ENCODE data around the gene PLEKHM3.

Gene PLEKHM3

DNA sequence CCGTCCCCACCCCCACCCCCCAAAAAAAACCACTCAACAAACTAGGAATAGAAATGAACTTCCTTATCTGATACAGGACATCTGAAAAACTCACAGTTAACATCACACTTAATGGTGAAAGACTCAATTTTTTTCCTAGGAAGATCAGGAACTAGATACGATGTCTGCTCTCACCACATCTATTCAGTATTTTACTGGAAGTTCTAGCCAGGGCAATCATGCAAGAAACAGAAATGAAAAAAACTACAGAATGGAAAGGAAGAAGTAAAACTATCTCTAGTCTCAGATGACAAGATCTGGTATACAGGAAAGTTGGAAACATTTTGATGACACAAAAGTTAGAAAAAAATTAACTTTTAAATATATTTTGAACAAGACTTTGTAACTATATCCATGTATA, 141.2 kb downstream of the PLEKHM3 start:
- peak; percentile 47 for DNase-seq

DNA sequence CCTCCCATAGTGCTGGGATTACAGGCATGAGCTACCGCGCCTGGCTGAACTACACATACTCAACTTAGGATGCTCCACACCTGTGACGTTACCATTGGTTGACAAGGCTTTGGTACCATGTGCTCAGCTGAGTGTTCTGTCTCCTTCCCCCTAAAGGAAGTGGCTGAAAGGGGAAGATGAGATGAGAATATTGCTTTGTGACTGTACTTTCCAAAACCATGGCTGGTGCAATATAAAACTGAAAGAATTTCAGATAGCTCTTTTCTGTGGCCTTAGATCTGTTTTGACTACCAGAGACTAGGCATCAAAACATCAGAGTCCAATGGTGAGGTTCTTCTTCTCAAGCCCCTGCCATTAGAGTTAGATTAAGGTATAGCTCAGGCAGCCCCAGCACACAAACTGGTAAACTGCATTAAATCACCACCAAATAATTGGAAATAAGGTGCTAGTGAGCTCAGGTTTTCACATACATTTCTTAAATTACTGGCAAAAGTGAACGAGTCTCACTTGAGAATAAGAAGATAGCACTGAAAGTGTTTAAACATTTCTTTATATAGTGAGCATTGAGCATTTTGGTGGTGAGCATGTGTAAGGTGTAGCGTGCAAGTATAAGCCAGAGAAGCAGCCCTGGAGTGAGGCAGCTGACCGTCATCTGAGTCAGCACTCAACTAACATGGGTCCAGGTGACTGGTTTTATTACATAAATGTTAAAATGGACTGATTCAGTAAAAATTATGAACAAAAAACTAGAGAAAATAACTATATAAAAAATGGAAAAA, 142.1 kb downstream of the PLEKHM3 start:
- DNase-seq, result peak; percentile 61

DNA sequence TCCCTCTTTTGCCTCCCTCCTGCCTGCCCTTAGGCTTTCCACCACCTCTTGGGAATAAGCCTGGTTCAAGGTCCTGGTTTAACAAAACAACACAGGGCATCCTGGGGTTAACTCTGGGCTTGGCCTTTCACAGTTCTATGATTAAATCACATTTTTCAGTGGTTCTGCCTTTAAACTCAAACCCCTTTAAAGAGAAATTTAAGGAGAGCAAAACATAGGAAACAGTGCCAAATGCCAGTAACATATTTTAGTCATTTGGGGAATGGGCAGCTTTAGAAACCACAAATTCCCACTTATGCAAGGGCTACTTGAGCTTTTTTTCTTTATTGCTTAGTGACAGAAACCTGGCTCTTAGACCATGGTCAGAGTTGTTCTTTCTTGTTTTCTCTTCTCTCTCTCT, 143.4 kb downstream of the PLEKHM3 start:
- no peak for DNase-seq

DNA sequence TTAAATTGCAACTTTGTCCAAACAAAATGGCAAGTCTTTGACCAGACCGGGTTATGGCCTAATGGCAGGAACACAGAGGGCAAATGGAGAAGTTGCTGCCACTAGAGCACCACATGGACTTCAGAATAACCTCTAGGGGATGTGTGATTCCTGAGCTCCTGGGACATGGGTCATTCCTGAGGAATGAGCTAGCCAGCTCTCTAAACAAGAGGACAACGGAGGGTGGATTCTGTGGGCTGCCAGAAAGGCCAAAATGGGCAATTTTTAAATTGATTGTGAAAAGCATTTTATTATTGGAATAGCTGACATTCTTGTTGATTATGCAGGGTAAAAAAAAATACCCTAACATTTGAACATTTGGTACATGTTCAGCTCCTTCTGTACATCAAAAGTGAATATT, 145.8 kb downstream of the PLEKHM3 start:
- DNase-seq, result no peak

GRCh38 chr2:207876842-207877535, 148.3 kb downstream of the PLEKHM3 start:
- DNase-seq, result peak; percentile 32

DNA sequence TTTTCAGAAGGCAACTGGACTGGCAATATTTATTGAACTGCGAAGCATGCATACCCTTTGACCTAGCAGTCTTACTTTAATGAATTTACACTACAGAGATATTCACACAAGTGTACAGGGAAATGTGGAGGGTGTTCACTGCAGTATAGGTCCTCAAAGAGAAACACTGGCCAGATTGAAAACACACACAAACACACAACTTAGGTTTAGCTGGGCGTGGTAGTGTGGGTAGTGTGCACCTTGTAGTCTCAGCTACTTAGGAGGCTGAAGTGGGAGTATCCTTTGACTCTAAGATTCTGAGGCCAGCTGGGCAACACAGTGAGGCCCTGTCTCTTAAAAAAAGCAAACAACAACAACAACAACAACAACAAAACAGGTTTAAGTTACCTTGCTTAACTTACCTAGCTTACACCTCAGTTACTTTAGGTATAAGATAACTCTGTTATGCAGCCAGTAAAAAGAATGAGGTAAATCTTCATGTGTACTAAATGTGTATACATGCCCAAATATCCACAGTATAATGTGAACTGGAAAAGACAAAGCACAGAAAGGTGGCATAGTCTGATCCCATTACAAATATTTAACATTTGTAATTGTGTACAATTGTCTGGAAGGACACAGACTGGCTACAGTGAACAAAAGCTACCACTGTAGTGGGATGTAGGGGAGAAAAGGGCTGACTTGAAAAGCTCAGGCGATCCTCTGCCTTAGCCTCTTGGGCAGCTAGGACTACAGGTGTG, 149.7 kb downstream of the PLEKHM3 start:
- DNase-seq, result no peak

DNA sequence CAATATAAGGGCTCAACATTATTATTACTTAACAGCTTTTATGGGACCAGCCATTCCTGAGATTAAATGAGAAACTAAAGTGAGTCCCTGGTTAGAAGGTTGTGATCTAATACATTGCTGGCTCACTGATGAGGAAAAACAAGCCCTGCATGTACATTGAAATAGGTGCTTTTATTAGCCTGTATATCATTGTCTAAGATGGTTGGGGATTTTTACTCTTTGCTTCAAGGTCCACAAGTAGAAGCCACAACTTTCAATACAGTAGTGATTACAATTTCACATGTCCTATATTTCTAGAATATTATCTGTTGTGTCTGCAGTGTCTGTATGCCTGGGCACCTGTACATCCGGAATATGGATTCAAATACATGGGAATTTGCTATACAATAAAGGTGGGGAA, 151.5 kb downstream of the PLEKHM3 start:
- DNase-seq, result no peak

- DNase-seq, result no peak
These were observed 153.4 kb downstream of the PLEKHM3 start for GRCh38 chr2:207871911-207872310.

DNA sequence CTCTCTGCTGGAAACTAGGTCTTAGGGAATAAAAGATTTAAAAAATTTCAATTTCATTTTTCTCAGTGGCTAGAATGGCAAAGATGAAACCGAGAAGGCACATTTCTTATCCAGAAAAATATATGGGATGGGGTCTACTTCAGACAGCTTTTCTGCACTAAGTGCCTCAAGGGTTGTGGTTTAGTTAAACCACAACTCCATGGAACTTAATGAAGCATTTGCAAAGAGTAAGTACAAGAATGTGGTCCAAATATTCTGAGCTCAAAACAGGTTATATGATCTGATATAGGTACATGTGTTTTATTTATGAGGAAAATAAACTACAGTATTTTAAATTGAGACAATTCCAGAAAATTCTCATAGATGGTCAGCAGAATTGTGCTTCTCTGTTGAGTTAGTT, 153.8 kb downstream of the PLEKHM3 start:
- DNase-seq, result no peak

GRCh38 chr2:207870814-207871213, 154.5 kb downstream of the PLEKHM3 start:
- no peak for DNase-seq

DNA sequence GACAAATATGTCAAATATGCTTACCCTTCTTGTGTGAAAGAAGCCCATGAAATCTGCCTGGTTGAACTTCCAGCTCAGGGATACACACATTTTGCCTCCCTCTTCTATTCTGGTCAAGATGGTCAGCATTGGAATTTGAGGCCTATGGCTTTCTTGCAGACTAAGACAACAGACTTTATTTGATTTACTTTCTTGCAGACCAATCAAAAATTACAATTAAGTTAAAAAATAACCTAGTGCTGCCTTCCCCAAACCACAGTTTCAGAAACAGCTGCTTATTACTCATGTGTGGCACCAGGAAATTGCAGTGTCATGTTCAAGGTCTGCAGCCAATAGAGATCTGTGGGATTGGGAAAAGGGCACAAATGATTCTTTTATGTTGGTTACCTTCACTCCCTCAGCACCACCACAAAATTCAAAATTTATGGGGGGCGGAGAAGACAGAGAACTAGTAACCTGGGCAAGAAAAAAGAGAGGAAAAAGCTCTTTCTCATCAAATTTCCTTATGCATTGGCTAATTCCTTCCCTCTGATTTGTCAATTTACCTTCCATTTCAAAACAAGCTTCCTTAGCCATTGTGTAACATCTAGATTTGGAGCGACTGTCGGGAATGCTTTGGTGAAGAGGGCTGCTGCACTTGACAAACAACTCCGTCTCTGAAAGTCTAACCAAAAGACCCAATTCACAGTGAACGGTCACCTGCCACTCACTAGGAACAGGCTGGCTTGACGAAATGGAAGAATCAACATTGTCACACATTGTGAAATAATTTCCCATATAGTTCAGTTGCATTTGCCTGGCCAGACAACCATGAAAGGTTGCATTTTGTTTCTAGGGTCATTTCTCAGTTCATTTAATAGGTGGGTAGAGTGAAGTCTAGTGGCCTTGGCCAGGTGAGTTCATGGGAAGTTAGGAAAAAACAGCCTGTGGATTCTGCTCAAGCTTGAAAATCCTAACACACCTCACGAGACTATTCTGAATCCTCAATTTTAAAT, 155.2 kb downstream of the PLEKHM3 start:
- DNase-seq, result peak; percentile 77

DNA sequence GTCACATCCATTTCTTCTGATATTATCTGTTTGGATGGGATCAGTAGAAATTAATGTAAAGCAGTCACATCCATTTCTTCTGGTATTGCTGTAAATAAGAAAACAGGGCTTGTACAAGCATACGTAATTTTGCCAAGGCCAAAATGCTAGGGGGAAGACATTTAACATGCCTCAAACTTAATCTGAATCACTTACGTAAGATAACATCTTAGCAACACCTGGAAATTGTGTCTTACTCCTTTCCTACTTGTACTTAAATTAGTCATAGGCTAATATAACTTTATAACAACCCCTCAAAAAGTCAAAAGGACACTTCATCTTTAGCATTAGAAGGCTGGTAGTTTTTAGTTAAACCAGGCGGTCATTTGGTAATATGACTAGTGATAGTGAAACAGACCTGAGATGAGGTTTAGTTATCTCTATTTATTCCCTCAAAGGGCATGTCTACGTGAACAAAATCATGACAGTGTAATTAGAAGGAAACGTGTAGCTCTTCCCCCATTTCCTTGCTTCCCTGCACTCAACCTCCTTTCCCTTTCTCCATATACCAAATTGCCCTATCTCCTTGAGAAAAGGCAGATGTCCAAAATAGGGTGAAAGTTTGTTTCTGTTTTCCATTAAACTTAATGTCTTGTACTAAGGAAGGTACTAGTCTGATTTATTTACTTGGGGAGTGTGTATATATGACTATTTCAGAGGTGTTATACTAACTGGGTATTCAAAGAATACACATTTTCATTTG, 156.3 kb downstream of the PLEKHM3 start:
- no peak for DNase-seq

- no peak for DNase-seq
These were observed 157.4 kb downstream of the PLEKHM3 start for GRCh38 chr2:207867905-207868304.

DNA sequence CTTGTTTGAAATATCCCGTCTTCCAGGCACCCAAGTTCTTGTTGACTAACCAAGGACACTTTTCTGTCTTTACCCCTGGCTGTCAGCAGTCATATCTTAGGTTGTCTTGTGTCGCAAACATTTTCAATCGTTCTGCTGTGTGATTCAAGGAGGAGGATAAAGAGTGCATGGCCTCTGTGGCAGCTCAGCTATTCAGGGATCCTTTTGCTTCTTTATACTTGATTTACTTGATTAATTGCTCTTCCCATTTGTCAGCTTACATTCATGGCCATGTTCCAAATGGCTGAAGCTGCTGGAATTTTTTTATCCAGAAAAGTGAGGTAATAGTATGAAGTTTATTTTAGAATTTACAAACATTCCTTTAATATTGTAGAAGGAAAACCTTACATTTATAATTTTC, 158.3 kb downstream of the PLEKHM3 start:
- DNase-seq, result no peak

GRCh38 chr2:207865210-207865609, 160.1 kb downstream of the PLEKHM3 start:
- DNase-seq, result no peak

DNA sequence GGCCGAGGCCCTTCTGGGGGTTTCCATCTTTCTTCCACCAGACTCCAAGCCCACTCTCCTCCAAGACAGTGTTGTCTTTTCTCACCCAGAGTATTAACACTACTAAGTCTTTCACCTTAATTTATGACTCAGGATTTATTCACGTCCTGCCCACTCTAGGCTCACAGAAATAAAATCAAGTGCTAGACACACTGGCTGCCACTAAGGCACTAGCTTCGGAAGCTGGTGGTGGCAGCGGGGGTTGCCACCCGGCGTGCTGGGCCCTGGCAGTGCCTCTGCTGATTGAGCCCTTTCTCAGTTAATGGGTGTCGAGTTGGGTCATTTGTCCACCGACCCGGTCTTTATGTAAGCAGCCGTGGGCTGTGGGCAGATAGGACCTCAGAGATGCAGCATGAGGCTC, 162.0 kb downstream of the PLEKHM3 start:
- DNase-seq, result no peak

DNA sequence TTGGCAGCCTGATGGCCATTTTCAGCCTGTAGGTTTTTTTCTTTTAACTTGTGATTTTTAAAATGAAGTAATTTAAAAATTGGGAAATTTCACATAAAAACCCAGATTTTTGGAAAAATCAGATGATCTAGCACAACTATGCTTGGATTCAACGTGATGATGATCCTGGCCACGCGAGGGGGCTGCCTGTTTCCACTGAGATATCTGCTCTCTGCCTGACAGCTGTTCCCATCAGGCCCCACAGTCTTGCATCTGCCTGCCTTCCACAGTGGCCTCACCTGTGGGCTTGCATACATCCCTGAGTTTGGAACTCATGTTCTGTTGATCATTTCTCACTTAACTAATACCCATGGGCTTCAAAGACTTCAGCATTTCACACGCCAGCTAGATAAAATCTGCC, 163.5 kb downstream of the PLEKHM3 start:
- no peak for DNase-seq

DNA sequence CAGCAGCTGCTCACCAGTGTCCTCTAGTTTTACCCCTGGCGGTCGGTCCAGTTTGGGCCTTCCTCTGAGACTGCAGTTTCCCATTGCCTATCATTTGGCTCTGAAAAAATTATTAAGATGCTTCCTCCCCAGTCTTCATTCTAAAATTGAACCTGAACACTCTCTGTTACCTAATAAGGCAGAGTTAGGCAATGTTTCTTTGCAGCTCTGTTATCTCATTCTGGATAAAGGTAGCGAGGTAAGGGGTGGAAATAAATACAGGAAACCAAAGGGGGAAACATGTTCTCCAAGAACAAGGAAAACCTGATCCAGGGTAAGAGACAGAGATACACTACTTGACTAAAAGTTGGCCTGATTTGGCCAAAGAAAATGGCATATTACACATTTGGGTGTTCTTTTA, 164.6 kb downstream of the PLEKHM3 start:
- no peak for DNase-seq

DNA sequence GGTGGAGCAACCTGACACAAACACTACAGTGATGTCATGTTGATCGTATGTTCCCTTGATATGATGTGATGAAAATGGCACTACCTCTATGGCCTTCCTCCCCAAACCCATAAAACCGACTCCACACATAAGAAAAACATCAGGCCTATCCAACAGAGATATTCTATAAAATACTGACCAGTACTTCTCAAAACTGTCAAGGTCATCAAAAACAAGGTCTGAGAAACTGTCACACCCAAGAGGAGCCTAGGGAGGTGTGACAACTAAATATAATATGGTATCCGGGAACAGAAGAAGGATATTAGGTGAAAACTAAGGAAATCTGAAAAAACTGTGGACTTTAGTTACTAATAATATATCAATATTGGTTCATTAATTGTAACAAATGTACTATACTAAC, 169.7 kb downstream of the PLEKHM3 start:
- no peak for DNase-seq

GRCh38 chr2:207854484-207855440, 170.6 kb downstream of the PLEKHM3 start:
- no peak for DNase-seq

GRCh38 chr2:207852791-207853190, 172.5 kb downstream of the PLEKHM3 start:
- DNase-seq, result no peak

Data from inflammatory macrophage treated with lipopolysaccharide for 4 hours (primary cell).